ENCODE results near the gene OR8H2.
"Not testable (repeated sequence)": the region's sequence is repeated elsewhere in the genome, so short reads cannot be mapped to it uniquely, and the experiment has no call there.

- TF ChIP-seq PAX5 (IDR thresholded peaks at IDR 0.05; ENCODE audit: borderline replicate concordance, low read depth, low read length); REST (IDR thresholded peaks at IDR 0.05; ENCODE audit: low read depth, low read length): not testable (repeated sequence)
These were observed 40.2 kb downstream of the OR8H2 start for GRCh38 chr11:56143681-56144080.
